Uterus (tissue), 4 donors: ENCODE data around the gene CD99. TPM values are rescaled to one million over a fixed set of nuclear protein-coding genes. Genes with fewer than 3 reads are reported as not detected.

Experiments
- DNase-seq, 2 donors: peaks; one replicate each; pipeline ENCODE4 v3.0.0-alpha.2; 2019 to 2020
- H3K27ac ChIP-seq, 2 donors: fragments of 200-600 bp; sonication (generic); 1 replicate in 1 of 2; 2 replicates in 1 of 2; pipeline ENCODE4 v1.5.1; 2016 to 2018
- H3K27me3 ChIP-seq, 2 donors: fragments of 200-600 bp; sonication (generic); one replicate each; pipeline ENCODE4 v1.5.1; 2018 to 2019; ENCODE audit warnings: control low read depth in 1 of 2
- H3K36me3 ChIP-seq, 2 donors: fragments of 200-600 bp; sonication (generic); one replicate each; pipeline ENCODE4 v1.5.1; 2019; ENCODE audit warnings: control low read depth in 1 of 2
- H3K4me1 ChIP-seq, 2 donors: fragments of 200-600 bp; sonication (generic); one replicate each; pipeline ENCODE4 v1.5.1; 2018 to 2019; ENCODE audit warnings: control low read depth in 1 of 2
- H3K4me3 ChIP-seq, 2 donors: fragments of 200-600 bp; sonication (generic); 1 replicate in 1 of 2; 2 replicates in 1 of 2; pipeline ENCODE4 v1.5.1; 2018 to 2019; ENCODE audit warnings: mild to moderate bottlenecking in 1 of 2
- H3K9me3 ChIP-seq, 2 donors: fragments of 200-600 bp; sonication (generic); one replicate each; pipeline ENCODE4 v1.5.1; 2019; ENCODE audit warnings: control low read depth in 1 of 2
- POLR2A ChIP-seq, 2 donors: fragments of 450-650 bp; IDR thresholded peaks; one replicate each; pipeline ENCODE4 v1.6.1; 2016; ENCODE audit warnings: antibody characterized with exemption in 2 of 2, mild to moderate bottlenecking in 1 of 2, moderate library complexity in 1 of 2
- intact Hi-C: fragments of 100-400 bp; cut with DNase I; formaldehyde crosslinking; loops from one replicate; pipeline ENCODE4 v1.15.1; 2023; ENCODE audit warnings: low total_unique reads
- total RNA-seq, 4 donors: library from RNA; depleted of rRNA in 3 of 4; stranded (reverse); fragments of >200 nt in 3 of 4; gene quantifications; one replicate each; pipeline versions ENCODE4 v1.1.0 to v1.2.4, GENCODE V29; 2014 to 2023
- TF ChIP-seq, protein P1 (sequence below), 4 experiments: fragments of 200-600 bp in 2 of 4; fragments of 450-650 bp in 2 of 4; sonication (generic) in 2 of 4; IDR thresholded peaks; one replicate each; pipeline ENCODE4 v1.5.1; 2016 to 2019; ENCODE audit warnings: antibody characterized with exemption in 4 of 4, mild to moderate bottlenecking in 2 of 4, moderate library complexity in 1 of 4
- donor health status: DM: yes; HTN: yes; CAD: no.

Gene CD99
- total RNA-seq, 4 donors from 2014 or later = 81.9 to 329 (median 202) TPM

DNA sequence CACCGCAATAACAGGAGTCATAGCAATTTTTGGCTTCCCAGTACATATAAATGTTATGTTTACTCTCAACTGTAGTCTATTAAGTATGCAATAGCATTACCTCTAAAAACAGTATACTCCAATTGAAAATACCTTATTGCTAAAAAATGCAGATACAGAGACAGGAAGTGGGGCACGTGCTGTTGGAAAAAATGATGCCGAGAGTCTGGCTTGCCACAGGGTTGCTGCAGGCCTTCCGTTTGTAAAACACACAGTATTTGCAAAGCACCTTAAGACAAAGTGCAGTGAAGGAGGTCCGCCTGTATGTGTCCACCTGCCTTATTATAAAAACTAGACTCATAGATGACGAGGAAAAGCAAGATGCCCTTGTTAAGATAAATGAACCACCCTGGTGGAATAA is 23.5 kb downstream of the CD99 start:
- no peak overlapping the region for H3K4me3 ChIP-seq
- no peaks in the 10 kb centered on the region for H3K36me3 ChIP-seq
- TF ChIP-seq, protein P1, sequence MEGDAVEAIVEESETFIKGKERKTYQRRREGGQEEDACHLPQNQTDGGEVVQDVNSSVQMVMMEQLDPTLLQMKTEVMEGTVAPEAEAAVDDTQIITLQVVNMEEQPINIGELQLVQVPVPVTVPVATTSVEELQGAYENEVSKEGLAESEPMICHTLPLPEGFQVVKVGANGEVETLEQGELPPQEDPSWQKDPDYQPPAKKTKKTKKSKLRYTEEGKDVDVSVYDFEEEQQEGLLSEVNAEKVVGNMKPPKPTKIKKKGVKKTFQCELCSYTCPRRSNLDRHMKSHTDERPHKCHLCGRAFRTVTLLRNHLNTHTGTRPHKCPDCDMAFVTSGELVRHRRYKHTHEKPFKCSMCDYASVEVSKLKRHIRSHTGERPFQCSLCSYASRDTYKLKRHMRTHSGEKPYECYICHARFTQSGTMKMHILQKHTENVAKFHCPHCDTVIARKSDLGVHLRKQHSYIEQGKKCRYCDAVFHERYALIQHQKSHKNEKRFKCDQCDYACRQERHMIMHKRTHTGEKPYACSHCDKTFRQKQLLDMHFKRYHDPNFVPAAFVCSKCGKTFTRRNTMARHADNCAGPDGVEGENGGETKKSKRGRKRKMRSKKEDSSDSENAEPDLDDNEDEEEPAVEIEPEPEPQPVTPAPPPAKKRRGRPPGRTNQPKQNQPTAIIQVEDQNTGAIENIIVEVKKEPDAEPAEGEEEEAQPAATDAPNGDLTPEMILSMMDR (IDR thresholded peaks at IDR 0.05) = no peak
- TF ChIP-seq POLR2A (IDR thresholded peaks at IDR 0.05) = no peak

GRCh38 chrX:2715066-2715600 is 24.0 kb downstream of the CD99 start:
- Histone ChIP-seq H3K4me1 (no peaks in the 10 kb centered on the region), H3K27me3 (no peaks in the 10 kb centered on the region), H3K27ac (no peak overlapping the region), H3K4me3 (no peak overlapping the region), H3K9me3 (no peaks in the 10 kb centered on the region), H3K36me3 (no peaks in the 10 kb centered on the region)
- no peak for DNase-seq
- intact Hi-C loops = no loop called here
- TF ChIP-seq POLR2A (IDR thresholded peaks at IDR 0.05) = no peak
- TF ChIP-seq, protein P1 (IDR thresholded peaks at IDR 0.05) = no peak

More for the DNA sequence above, 23.5 kb downstream of the CD99 start:
- intact Hi-C loops = no loop called here
- no peaks in the 10 kb centered on the region for H3K27me3 ChIP-seq
- H3K27ac ChIP-seq = no peak overlapping the region
- H3K4me1 ChIP-seq = peaks cover 0 to 4% of the 10 kb centered on the region in 2 donors
- no peak for DNase-seq
- H3K9me3 ChIP-seq = no peaks in the 10 kb centered on the region

DNA sequence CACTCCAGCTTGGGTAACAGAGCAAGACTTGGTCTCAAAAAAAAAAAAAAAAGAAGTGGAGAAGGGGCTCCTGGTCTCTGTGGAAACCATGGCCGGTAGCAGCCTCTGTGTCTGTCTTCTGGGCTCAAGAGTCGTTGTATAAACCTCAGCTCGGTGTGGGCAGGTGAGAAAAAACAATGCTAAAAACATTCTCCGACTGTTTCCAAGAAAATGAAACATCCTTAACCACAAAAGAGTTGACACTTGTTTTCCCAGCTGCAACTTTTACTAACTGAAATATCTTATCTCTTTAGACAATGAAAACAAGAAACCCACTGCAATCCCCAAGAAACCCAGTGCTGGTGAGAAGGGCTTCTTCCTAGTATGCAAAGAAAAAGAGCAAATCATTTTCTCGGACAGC is 26.2 kb downstream of the CD99 start:
- H3K27me3 ChIP-seq = no peaks in the 10 kb centered on the region
- no peaks in the 10 kb centered on the region for H3K36me3 ChIP-seq
- no peaks in the 10 kb centered on the region for H3K9me3 ChIP-seq
- TF ChIP-seq, protein P1 (IDR thresholded peaks at IDR 0.05) = no peak
- no peak overlapping the region for H3K27ac ChIP-seq
- no peak for DNase-seq
- intact Hi-C loops = no loop called here
- no peak overlapping the region for H3K4me3 ChIP-seq
- no peaks in the 10 kb centered on the region for H3K4me1 ChIP-seq

DNA sequence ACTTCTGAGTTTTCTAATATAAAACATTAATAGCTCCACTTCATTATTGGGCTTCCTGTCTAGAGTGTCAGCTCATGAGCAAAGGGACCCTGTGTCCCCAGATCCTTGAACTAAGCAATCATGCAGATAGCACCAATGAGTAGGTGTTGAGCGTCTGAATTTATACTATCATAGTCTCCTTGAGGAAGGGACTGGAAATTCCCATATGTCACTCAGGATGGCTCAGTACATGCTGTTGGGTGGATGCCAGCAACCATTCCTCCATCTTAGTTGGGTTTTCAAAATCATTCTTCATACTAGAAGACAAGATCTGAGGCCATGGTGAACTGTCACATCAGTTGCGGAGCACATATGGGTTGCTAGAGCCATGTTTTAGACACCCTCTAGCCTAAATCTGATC is 27.7 kb downstream of the CD99 start:
- H3K27me3 ChIP-seq = no peaks in the 10 kb centered on the region
- no peaks in the 10 kb centered on the region for H3K4me1 ChIP-seq
- no peak overlapping the region for H3K27ac ChIP-seq
- intact Hi-C loops = no loop called here
- no peaks in the 10 kb centered on the region for H3K36me3 ChIP-seq
- H3K4me3 ChIP-seq = no peak overlapping the region
- TF ChIP-seq POLR2A (IDR thresholded peaks at IDR 0.05) = no peak
- TF ChIP-seq, protein P1 (IDR thresholded peaks at IDR 0.05) = no peak
- DNase-seq = no peak
- no peaks in the 10 kb centered on the region for H3K9me3 ChIP-seq

GRCh38 chrX:2719774-2720447 is 28.8 kb downstream of the CD99 start:
- no peaks in the 10 kb centered on the region for H3K27me3 ChIP-seq
- H3K4me3 ChIP-seq = no peak overlapping the region
- intact Hi-C loops = no loop called here
- no peaks in the 10 kb centered on the region for H3K4me1 ChIP-seq
- TF ChIP-seq POLR2A (IDR thresholded peaks at IDR 0.05) = no peak
- TF ChIP-seq, protein P1 (IDR thresholded peaks at IDR 0.05) = no peak
- no peaks in the 10 kb centered on the region for H3K36me3 ChIP-seq
- H3K27ac ChIP-seq = no peak overlapping the region
- H3K9me3 ChIP-seq = no peaks in the 10 kb centered on the region
- DNase-seq = no peak
